HCT116 (cell line): ENCODE results near the gene S1PR3. TPM values are rescaled to one million over a fixed set of nuclear protein-coding genes. Genes with fewer than 3 reads are reported as not detected.

Source experiments
- ATAC-seq: fragments of 200-7000 bp; cut with Tn5 transposase; 2 replicates; pipeline ENCODE4 v1.9.1; 2020; ENCODE audit warnings: mild to moderate bottlenecking, moderate library complexity
- BruUV-seq: library from RNA; stranded (reverse); fragments of 400-500 nt; replicated peaks from 2 replicates; lab custom pipeline; 2021; lab: Mats Ljungman, UMichigan
- CTCF ChIA-PET: fragments of 300-600 bp; sonication (Branson Sonifier 250); formaldehyde crosslinking; loops from one replicate; lab custom pipeline; 2021; ENCODE audit warnings: antibody characterized with exemption; lab: Charles Lee
- POLR2A ChIA-PET: fragments of 300-600, 350-600 bp; sonication (Branson Sonifier 250); formaldehyde crosslinking; loops from one replicate; lab custom pipeline; 2021; ENCODE audit warnings: antibody characterized with exemption; lab: Charles Lee
- RAD21 ChIA-PET, 2 experiments: fragments of 300-600 bp; sonication (Branson Sonifier 250); formaldehyde crosslinking; loops; one replicate each; lab custom pipeline; 2023; ENCODE audit warnings: low total read pairs in 2 of 2; ENCODE audit not compliant: uncharacterized antibody in 2 of 2, unreplicated experiment in 2 of 2, low non-redundant PET in 1 of 2; lab: Charles Lee
- DNase-seq: peaks from one replicate; pipeline ENCODE4 v3.0.0-alpha.2; 2010; ENCODE audit warnings: low read depth, low spot score
- H2AFZ ChIP-seq: fragments of 200-600 bp; shearing (Covaris generic), sonication (generic); 2 replicates; pipeline ENCODE4 v1.6.1; 2017; ENCODE audit warnings: low read depth, mixed run types, mixed read lengths, antibody characterized with exemption, low read length; ENCODE audit not compliant: poor library complexity, severe bottlenecking
- H3K27ac ChIP-seq: 2 replicates; pipeline ENCODE4 v1.5.1; 2012; ENCODE audit warnings: low read depth, low read length
- H3K27me3 ChIP-seq: fragments of 200-600 bp; sonication (generic); 2 replicates; pipeline ENCODE4 v1.6.1; 2016; ENCODE audit warnings: mixed run types, low read length, mixed read lengths; ENCODE audit not compliant: insufficient read depth
- H3K36me3 ChIP-seq, 2 experiments: fragments of 200-500 bp in 1 of 2; fragments of 200-600 bp in 1 of 2; sonication (Bioruptor generic) in 1 of 2; sonication (generic) in 1 of 2; 2 replicates each; pipeline versions ENCODE4 v1.5.1 to v1.6.1; 2014 to 2016; ENCODE audit warnings: low read length in 2 of 2, inconsistent platforms in 1 of 2, mixed read lengths in 1 of 2, mixed run types in 1 of 2; ENCODE audit not compliant: insufficient read depth in 2 of 2, control insufficient read depth in 1 of 2
- H3K4me1 ChIP-seq, 2 experiments: fragments of 200-600 bp in 1 of 2; sonication (generic) in 1 of 2; 2 replicates each; pipeline versions ENCODE4 v1.5.1 to v1.6.1; 2012 to 2017; ENCODE audit warnings: low read length in 2 of 2, inconsistent platforms in 1 of 2, mild to moderate bottlenecking in 1 of 2, mixed read lengths in 1 of 2, mixed run types in 1 of 2, moderate library complexity in 1 of 2; ENCODE audit not compliant: insufficient read depth in 2 of 2, control insufficient read depth in 1 of 2
- H3K4me2 ChIP-seq: fragments of 200-600 bp; sonication (generic); 2 replicates; pipeline ENCODE4 v1.6.1; 2017; ENCODE audit warnings: mixed run types, low read length, mixed read lengths
- H3K4me3 ChIP-seq, 2 experiments: fragments of 200-600 bp in 1 of 2; sonication (generic) in 1 of 2; replicated peaks in 1 of 2; 2 replicates each; pipeline ENCODE4 v1.5.1; 2011 to 2016; ENCODE audit warnings: low read length in 2 of 2, control low read depth in 1 of 2, low read depth in 1 of 2, mild to moderate bottlenecking in 1 of 2, mixed read lengths in 1 of 2, mixed run types in 1 of 2
- H3K79me2 ChIP-seq: fragments of 200-600 bp; sonication (generic); 2 replicates; pipeline ENCODE4 v1.6.1; 2017; ENCODE audit warnings: mild to moderate bottlenecking, mixed run types, low read length, moderate library complexity, mixed read lengths; ENCODE audit not compliant: insufficient read depth
- H3K9ac ChIP-seq: fragments of 200-600 bp; sonication (generic); 2 replicates; pipeline ENCODE4 v1.6.1; 2016; ENCODE audit warnings: low read length, mixed read lengths
- H3K9me2 ChIP-seq: fragments of 200-600 bp; sonication (generic), shearing (Covaris generic); 2 replicates; pipeline ENCODE4 v1.6.1; 2017; ENCODE audit warnings: mixed run types, mild to moderate bottlenecking, moderate library complexity; ENCODE audit not compliant: insufficient read depth
- H3K9me3 ChIP-seq, 2 experiments: fragments of 200-500 bp in 1 of 2; fragments of 200-600 bp in 1 of 2; sonication (Bioruptor generic) in 1 of 2; sonication (generic) in 1 of 2; 2 replicates each; pipeline ENCODE4 v1.6.1; 2014 to 2017; ENCODE audit warnings: low read length in 2 of 2, mixed read lengths in 2 of 2, inconsistent platforms in 1 of 2, low read depth in 1 of 2, mild to moderate bottlenecking in 1 of 2, mixed run types in 1 of 2, moderate library complexity in 1 of 2; ENCODE audit not compliant: control insufficient read depth in 1 of 2, insufficient read depth in 1 of 2
- H4K20me1 ChIP-seq: fragments of 200-600 bp; sonication (generic), shearing (Covaris generic); 2 replicates; pipeline ENCODE4 v1.6.1; 2017; ENCODE audit warnings: mixed run types, mild to moderate bottlenecking, moderate library complexity; ENCODE audit not compliant: insufficient read depth
- ATF3 ChIP-seq: IDR thresholded peaks from 2 replicates; pipeline ENCODE4 v1.6.1; 2012
- CBX3 ChIP-seq: IDR thresholded peaks from 2 replicates; pipeline ENCODE4 v1.6.1; 2012; ENCODE audit warnings: low read depth
- CEBPB ChIP-seq: IDR thresholded peaks from 2 replicates; pipeline ENCODE4 v1.6.1; 2012; ENCODE audit warnings: low read depth
- EGR1 ChIP-seq: IDR thresholded peaks from 2 replicates; pipeline ENCODE4 v1.6.1; 2012; ENCODE audit warnings: low read depth
- ELF1 ChIP-seq: IDR thresholded peaks from 2 replicates; pipeline ENCODE4 v1.6.1; 2012; ENCODE audit warnings: low read depth, borderline replicate concordance
- EZH2 ChIP-seq: fragments of 200-600 bp; sonication (generic); IDR thresholded peaks from 2 replicates; pipeline ENCODE4 v1.6.1; 2017; ENCODE audit warnings: antibody characterized with exemption, mixed run types
- EZH2phosphoT487 ChIP-seq: fragments of 200-600 bp; IDR thresholded peaks from 2 replicates; pipeline ENCODE4 v1.6.1; 2018; ENCODE audit warnings: antibody characterized with exemption, borderline replicate concordance
- FOSL1 ChIP-seq: IDR thresholded peaks from 2 replicates; pipeline ENCODE4 v1.6.1; 2012; ENCODE audit warnings: low read depth
- JUND ChIP-seq: IDR thresholded peaks from 2 replicates; pipeline ENCODE4 v1.6.1; 2012
- MAX ChIP-seq: IDR thresholded peaks from 2 replicates; pipeline ENCODE4 v1.6.1; 2012
- POLR2AphosphoS5 ChIP-seq: IDR thresholded peaks from 2 replicates; pipeline ENCODE4 v1.6.1; 2011; ENCODE audit warnings: mild to moderate bottlenecking, low read depth, low read length, moderate library complexity
- RAD21 ChIP-seq: IDR thresholded peaks from 2 replicates; pipeline ENCODE4 v1.6.1; 2012; ENCODE audit warnings: low read depth, mild to moderate bottlenecking
- REST ChIP-seq: IDR thresholded peaks from 2 replicates; pipeline ENCODE4 v1.6.1; 2012; ENCODE audit warnings: low read depth
- SP1 ChIP-seq: IDR thresholded peaks from 2 replicates; pipeline ENCODE4 v1.6.1; 2012; ENCODE audit warnings: low read depth
- TCF7L2 ChIP-seq: IDR thresholded peaks from 2 replicates; pipeline ENCODE4 v1.7.0; 2011; ENCODE audit warnings: borderline replicate concordance, inconsistent platforms; ENCODE audit not compliant: insufficient read depth, insufficient read length; ENCODE audit errors: extremely low read depth
- YY1 ChIP-seq: IDR thresholded peaks from 2 replicates; pipeline ENCODE4 v1.6.1; 2011; ENCODE audit warnings: low read length, low read depth, moderate library complexity, mild to moderate bottlenecking; ENCODE audit not compliant: insufficient replicate concordance; ENCODE audit errors: extremely low read depth
- ZFX ChIP-seq: fragments of 450-650 bp; IDR thresholded peaks from 2 replicates; pipeline ENCODE4 v1.6.1; 2017
- ZNF274 ChIP-seq: fragments of 200-500 bp; sonication (Bioruptor generic); IDR thresholded peaks from 2 replicates; pipeline ENCODE4 v1.6.1; 2014; ENCODE audit warnings: mild to moderate bottlenecking, low read depth, low read length, inconsistent platforms
- intact Hi-C: fragments of 100-400 bp; cut with micrococcal nuclease; formaldehyde crosslinking; loops from 2 replicates; pipeline ENCODE4 v1.10.0; 2022
- total RNA-seq: library from RNA; stranded (reverse); gene quantifications from one replicate; pipeline ENCODE4 v1.2.1, GENCODE V29; 2021; ENCODE audit not compliant: unreplicated experiment

Gene S1PR3
- total RNA-seq, 1 experiment from 2014 or later, result 0.07 TPM

GRCh38 chr9:89001917-89002540 is 10.8 kb downstream of the S1PR3 start (continued):
- TF ChIP-seq SP1, result no peak
- TF ChIP-seq EZH2phosphoT487, result no peak

- BruUV-seq, result no TSS peak
- H3K27ac ChIP-seq, result no peak overlapping the region
- H3K4me2 ChIP-seq, result no peak overlapping the region
- H3K4me1 ChIP-seq, result peaks cover 0 to 8% of the 10 kb centered on the region in 2 experiments; a peak in 1 of 4 replicates
- no peak overlapping the region for H3K9ac ChIP-seq
- ChIA-PET RAD21 (no interaction called here), CTCF (no interaction called here), POLR2A (no interaction called here)
- no peak for TF ChIP-seq ZNF274
- TF ChIP-seq CBX3, result no peak
- no peak for TF ChIP-seq TCF7L2
- no peak for TF ChIP-seq FOSL1
- no peak for TF ChIP-seq MAX
- TF ChIP-seq EZH2phosphoT487, result no peak
- no peak for TF ChIP-seq EZH2
- TF ChIP-seq REST, result no peak
- TF ChIP-seq CEBPB, result no peak
- no peak for TF ChIP-seq SP1
- TF ChIP-seq JUND, result no peak
- TF ChIP-seq YY1, result no peak
- no peak for TF ChIP-seq POLR2AphosphoS5
- no peak for TF ChIP-seq ELF1
- no peak for TF ChIP-seq RAD21
- TF ChIP-seq ZFX, result no peak
- no peak for TF ChIP-seq EGR1
- no peak for TF ChIP-seq ATF3
- no peaks in the 10 kb centered on the region for H3K9me2 ChIP-seq
- H3K9me3 ChIP-seq, result no peaks in the 10 kb centered on the region
- intact Hi-C loops, result loop anchor here (5.0 to 10.0 kb wide), 5 partner anchors 116 to 1318 kb away; no protein-coding TSS in a partner anchor
- no peaks in the 10 kb centered on the region for H4K20me1 ChIP-seq
- H3K36me3 ChIP-seq, result no peaks in the 10 kb centered on the region
- no peak overlapping the region for H3K4me3 ChIP-seq
- no peaks in the 10 kb centered on the region for H3K79me2 ChIP-seq
- DNase-seq (no peak), ATAC-seq (no peak)
- no peak overlapping the region for H2AFZ ChIP-seq
- H3K27me3 ChIP-seq, result peaks cover 12% of the 10 kb centered on the region
Observed at GRCh38 chr9:89002987-89003386, 11.7 kb downstream of the S1PR3 start.
